Myocyte (in vitro differentiated cells): Measurements from ENCODE around the gene PRKN. TPM values are rescaled to one million over a fixed set of nuclear protein-coding genes. Genes with fewer than 3 reads are reported as not detected.
"Not testable (repeated sequence)": the region's sequence is repeated elsewhere in the genome, so short reads cannot be mapped to it uniquely, and the experiment has no call there.

ENCODE experiments used
- DNase-seq: peaks from one replicate; pipeline ENCODE4 v3.0.0-alpha.2; 2012; ENCODE audit warnings: low read depth
- total RNA-seq: library from RNA; depleted of rRNA; stranded (reverse); fragments of >200 nt; gene quantifications from 2 replicates; pipeline ENCODE4 v1.2.3, GENCODE V29; 2014

The PRKN gene
- total RNA-seq, 1 donor from 2014 or later: 8.9 TPM

DNA sequence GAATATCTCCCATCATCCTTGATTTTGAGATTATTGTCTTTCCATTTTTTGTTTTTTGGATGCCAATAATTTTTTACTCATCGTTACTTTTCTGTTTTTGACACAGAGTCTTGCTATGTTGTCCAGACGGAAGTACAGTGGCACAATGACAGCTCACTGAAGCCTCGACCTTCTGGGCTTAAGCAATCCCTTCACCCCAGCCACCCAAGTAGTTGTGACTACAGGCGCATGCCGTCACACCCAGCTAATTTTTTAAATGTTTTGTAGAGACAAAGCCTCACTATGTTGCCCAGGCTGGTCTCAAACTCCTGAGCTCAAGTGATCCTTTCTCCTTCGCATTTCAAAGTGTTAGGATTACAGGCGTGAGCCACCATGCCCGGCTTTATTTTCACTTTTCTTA, 851.3 kb downstream of the PRKN start:
- DNase-seq: no peak

GRCh38 chr6:161870236-161870901, 857.2 kb downstream of the PRKN start:
- DNase-seq: no peak

GRCh38 chr6:161869491-161869890, 858.1 kb downstream of the PRKN start:
- peak; percentile 60 for DNase-seq

GRCh38 chr6:161866570-161866969, 861.0 kb downstream of the PRKN start:
- DNase-seq: no peak

GRCh38 chr6:161861061-161861460, 866.5 kb downstream of the PRKN start:
- DNase-seq: not testable (repeated sequence)

GRCh38 chr6:161853657-161854056, 873.9 kb downstream of the PRKN start:
- peak; percentile 28 for DNase-seq

DNA sequence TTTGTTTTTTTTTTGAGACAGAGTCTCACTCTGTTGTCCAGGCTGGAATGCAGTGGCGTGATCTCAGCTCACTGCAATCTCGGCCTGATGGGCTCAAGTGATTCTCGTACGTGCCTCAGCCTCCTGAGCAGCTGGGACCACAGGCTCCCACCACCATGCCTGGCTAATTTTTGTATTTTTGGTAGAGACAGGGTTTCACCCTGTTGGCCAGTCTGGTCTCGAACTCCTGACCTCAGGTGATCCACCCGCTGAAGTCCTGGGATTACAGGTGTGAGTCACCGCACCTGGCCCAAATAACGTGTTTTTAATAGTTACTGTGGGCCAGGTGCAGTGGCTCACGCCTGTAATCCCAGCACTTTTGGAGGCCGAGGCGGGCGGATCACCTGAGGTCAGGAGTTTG, 876.1 kb downstream of the PRKN start:
- DNase-seq: not testable (repeated sequence)

DNA sequence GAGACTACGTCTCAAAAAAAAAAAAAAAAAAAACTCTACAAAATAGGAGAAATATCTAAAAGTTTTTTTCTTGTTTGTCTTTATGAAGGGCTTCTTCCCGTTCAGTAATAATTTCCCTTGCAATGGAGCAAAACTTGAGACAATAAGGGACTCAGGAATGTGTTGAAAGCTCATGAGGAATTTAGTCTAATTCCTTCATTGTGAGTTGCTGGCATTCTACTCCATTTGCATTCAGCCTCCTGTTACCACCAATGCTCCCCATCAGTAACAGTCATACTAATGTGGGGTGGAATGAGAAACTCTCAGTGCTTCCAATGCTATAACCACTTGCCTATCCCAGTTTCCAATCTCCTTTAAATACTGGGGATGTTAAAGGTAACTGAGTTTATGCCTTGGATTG, 877.0 kb downstream of the PRKN start:
- DNase-seq: no peak

GRCh38 chr6:161847628-161848027, 879.9 kb downstream of the PRKN start:
- DNase-seq: no peak

- no peak for DNase-seq
Observed at GRCh38 chr6:161844804-161845203, 882.8 kb downstream of the PRKN start.

- peak; percentile 22 for DNase-seq
Observed at GRCh38 chr6:161843066-161843465, 884.5 kb downstream of the PRKN start.

DNA sequence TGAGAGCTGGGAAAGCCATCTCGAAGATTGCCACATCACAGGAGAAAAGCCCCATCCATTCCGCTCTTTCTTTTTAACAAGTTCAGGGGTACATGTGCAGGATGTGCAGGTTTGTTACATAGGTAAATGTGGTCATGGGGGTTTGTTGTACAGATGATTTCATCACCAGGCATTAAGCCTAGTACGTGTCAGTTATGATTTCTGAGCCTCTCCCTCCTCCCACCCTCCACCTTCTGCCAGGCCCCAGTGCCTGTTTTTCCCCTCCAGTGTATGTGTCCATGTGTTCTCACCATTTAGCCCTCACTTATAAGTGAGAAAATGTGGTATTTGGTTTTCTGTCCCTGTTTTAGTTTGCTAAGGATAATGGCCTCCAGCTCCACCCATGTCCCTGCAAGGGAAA, 887.2 kb downstream of the PRKN start:
- no peak for DNase-seq

DNA sequence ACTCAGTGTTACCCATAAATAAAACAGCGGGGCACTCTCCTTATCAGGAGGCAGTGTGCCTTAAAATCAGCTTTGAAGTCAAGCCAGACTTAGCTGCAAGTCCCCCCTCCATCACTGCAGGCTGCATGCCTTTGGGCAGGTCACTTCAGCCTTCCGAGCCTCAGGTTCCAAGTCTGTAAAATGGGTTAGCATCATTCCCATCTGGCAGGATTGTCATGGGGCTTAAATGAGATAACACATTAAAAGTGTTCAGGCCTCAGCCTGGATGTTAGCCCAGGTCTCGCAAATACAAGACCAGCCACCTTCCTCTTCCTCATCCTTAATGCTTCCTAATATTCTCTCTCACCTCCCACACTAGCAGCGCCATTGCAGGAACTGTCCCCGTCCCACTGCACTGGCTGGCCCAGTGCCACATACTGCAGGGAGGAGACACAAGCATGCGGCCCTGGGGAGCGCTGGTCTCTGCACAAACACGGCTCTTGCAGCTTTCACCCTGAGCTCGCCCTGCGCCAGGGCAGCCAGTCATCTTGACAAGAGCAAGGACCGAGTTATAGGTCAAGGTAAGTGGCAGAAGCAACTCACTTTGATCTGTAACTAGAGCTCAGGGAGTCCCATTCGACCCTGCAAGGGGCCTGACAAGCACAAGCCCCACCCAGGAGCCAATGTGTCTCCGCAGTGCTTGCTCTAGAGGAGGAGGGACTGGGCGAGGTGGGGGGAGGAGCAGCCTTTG, 889.1 kb downstream of the PRKN start:
- DNase-seq: no peak

GRCh38 chr6:161837854-161838253, 889.7 kb downstream of the PRKN start:
- DNase-seq: no peak

DNA sequence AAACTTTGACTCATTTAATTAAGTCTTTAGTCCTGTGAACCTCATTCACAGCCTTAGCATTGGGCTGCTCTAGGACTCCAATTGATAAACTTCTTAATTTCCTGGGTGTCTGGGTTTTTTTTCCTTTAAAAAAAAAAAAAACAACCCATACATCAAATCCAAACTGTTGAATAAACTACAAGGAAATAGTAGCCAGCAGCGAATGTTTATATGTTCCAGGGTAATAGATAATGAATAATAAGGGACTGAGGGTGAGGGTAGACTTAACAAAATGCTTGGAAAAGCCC, 890.2 kb downstream of the PRKN start:
- DNase-seq: no peak

DNA sequence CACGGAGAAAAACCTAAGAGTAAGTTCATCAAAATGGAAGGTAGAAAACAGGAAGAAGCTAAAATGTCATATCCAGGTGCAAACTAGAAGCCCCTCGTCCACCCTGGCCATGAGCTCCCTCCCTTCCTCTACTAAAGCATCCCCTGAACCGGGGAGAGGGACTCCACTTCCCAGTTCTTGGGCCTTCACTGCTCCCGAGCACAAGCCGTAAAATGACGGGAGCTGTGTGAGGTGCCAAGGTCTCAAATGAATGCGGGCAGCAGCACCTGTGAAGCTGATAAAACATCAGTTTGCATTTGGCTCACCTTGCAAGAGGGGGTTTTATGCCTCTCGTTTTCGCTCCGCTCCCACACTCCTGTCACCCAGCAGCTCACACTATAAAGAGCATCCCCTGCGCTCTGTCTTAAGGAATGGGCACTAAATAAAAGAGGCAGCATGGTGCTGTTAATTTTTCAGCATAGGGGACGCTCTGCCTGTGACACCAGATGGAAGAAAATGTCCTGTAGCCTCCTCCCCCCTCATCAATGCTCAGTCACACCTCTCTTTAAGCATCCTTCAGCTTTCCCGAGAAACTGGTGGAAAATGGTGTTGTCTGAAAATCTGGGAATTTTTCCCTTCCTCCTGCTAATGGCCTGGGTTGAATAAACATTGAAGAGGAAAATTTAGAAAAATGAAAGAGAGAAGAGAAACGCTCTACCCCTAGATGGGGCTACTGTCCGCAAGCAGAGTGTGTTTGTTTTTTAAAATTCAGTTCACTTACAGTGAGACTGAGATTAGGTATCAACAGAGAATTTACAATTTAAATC, 890.7 kb downstream of the PRKN start:
- no peak for DNase-seq

- DNase-seq: no peak
Observed at GRCh38 chr6:161835500-161836215, 891.9 kb downstream of the PRKN start.

DNA sequence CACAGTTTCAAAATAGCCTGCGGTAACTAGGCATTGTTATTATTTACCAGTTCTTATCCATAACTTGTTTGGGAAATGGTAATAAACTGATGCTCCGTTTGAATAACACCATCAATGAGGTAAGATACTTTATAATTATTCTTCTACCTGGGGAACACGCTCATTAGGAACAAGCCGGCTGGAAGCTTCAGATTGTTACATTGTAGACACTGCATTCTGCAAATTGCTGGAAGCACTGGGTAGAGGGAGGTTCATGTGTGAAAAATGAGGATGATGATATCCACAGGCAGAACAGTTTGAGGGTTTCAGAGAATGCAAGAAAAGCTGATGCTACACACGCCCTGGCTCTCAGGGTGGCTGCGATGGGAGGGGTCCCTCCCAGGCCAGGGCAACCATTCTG, 893.1 kb downstream of the PRKN start:
- no peak for DNase-seq

- DNase-seq: no peak
Observed at GRCh38 chr6:161833099-161833860, 894.3 kb downstream of the PRKN start.

GRCh38 chr6:161832622-161833021, 894.9 kb downstream of the PRKN start:
- DNase-seq: no peak
